ENCODE measurements around the gene STOM.

Gene STOM

GRCh38 chr9:121344184-121344583 is 25.9 kb downstream of the STOM start:
- DNase-seq: no peak

- no peak for DNase-seq
Observed at GRCh38 chr9:121340676-121341392, 29.2 kb downstream of the STOM start.

GRCh38 chr9:121339437-121339836 is 30.6 kb downstream of the STOM start:
- DNase-seq: no peak

- DNase-seq: no peak
Observed at GRCh38 chr9:121336665-121337064, 33.4 kb downstream of the STOM start.

- no peak for DNase-seq
Observed at GRCh38 chr9:121333950-121334773, 35.9 kb downstream of the STOM start.

- no peak for DNase-seq
Observed at GRCh38 chr9:121331992-121332685, 37.9 kb downstream of the STOM start.

GRCh38 chr9:121331549-121331948 is 38.5 kb downstream of the STOM start:
- DNase-seq: no peak

GRCh38 chr9:121328876-121329681 is 41.0 kb downstream of the STOM start:
- no peak for DNase-seq

GRCh38 chr9:121328476-121328875 is 41.6 kb downstream of the STOM start:
- no peak for DNase-seq

- DNase-seq: no peak
Observed at GRCh38 chr9:121326901-121327613, 43.0 kb downstream of the STOM start.

GRCh38 chr9:121326130-121326838 is 43.8 kb downstream of the STOM start:
- no peak for DNase-seq

- DNase-seq: no peak
Observed at GRCh38 chr9:121325387-121325786, 44.7 kb downstream of the STOM start.

- no peak for DNase-seq
Observed at GRCh38 chr9:121324755-121325154, 45.3 kb downstream of the STOM start.

GRCh38 chr9:121324316-121324715 is 45.7 kb downstream of the STOM start:
- DNase-seq: no peak

- no peak for DNase-seq
Observed at GRCh38 chr9:121323449-121324151, 46.5 kb downstream of the STOM start.

GRCh38 chr9:121322737-121323448 is 47.2 kb downstream of the STOM start:
- DNase-seq: no peak

GRCh38 chr9:121322037-121322736 is 47.9 kb downstream of the STOM start:
- DNase-seq: no peak

GRCh38 chr9:121321016-121321503 is 49.0 kb downstream of the STOM start:
- DNase-seq: no peak

GRCh38 chr9:121319383-121319780 is 50.7 kb downstream of the STOM start:
- DNase-seq: no peak
